ENCODE measurements around the gene TNS3.

GRCh38 chr7:47577321-47577919 is 4.5 kb downstream of the TNS3 start:
- no peak for TF ChIP-seq CTCF (conservative IDR thresholded peaks at IDR 0.05 in 1 of 2, IDR thresholded peaks at IDR 0.05 in 1 of 2; ENCODE audit: extremely low read depth in 1 of 2, insufficient read depth in 1 of 2, low read depth in 1 of 2, low read length in 2 of 2)
- TF ChIP-seq EZH2 (IDR thresholded peaks at IDR 0.05; ENCODE audit: borderline replicate concordance, low read length), result no peak
